Subcutaneous abdominal adipose tissue (tissue), 5 donors: ENCODE data around the gene KLHL4.
"Not testable (repeated sequence)": the region's sequence is repeated elsewhere in the genome, so short reads cannot be mapped to it uniquely, and the experiment has no call there.

Experiments
- H3K27ac ChIP-seq: one replicate; pipeline ENCODE4 v1.7.0; 2013; ENCODE audit warnings: low read depth, mild to moderate bottlenecking, inconsistent platforms, low read length, moderate library complexity
- H3K27me3 ChIP-seq, 5 donors: one replicate each; pipeline ENCODE4 v1.7.0; 2013; ENCODE audit warnings: low read length in 5 of 5, inconsistent platforms in 1 of 5; ENCODE audit not compliant: control insufficient read depth in 5 of 5, insufficient read depth in 4 of 5
- H3K36me3 ChIP-seq, 5 donors: one replicate each; pipeline ENCODE4 v1.7.0; 2013; ENCODE audit warnings: low read length in 5 of 5; ENCODE audit not compliant: control insufficient read depth in 5 of 5, insufficient read depth in 5 of 5
- H3K4me1 ChIP-seq, 5 donors: one replicate each; pipeline ENCODE4 v1.7.0; 2013; ENCODE audit warnings: low read length in 5 of 5, mild to moderate bottlenecking in 3 of 5, moderate library complexity in 1 of 5; ENCODE audit not compliant: control insufficient read depth in 5 of 5, insufficient read depth in 5 of 5
- H3K4me3 ChIP-seq, 5 donors: one replicate each; pipeline ENCODE4 v1.7.0; 2013; ENCODE audit warnings: low read length in 5 of 5, low read depth in 1 of 5
- H3K9ac ChIP-seq, 5 donors: one replicate each; pipeline ENCODE4 v1.7.0; 2013; ENCODE audit warnings: low read length in 5 of 5, mild to moderate bottlenecking in 4 of 5, moderate library complexity in 3 of 5
- H3K9me3 ChIP-seq, 5 donors: one replicate each; pipeline ENCODE4 v1.7.0; 2013; ENCODE audit warnings: low read length in 5 of 5; ENCODE audit not compliant: control insufficient read depth in 5 of 5
- donor health status: healthy.
- donor health status: healthy.
- donor health status: healthy.
- donor health status: healthy.
- donor health status: healthy.

The KLHL4 gene, protein sequence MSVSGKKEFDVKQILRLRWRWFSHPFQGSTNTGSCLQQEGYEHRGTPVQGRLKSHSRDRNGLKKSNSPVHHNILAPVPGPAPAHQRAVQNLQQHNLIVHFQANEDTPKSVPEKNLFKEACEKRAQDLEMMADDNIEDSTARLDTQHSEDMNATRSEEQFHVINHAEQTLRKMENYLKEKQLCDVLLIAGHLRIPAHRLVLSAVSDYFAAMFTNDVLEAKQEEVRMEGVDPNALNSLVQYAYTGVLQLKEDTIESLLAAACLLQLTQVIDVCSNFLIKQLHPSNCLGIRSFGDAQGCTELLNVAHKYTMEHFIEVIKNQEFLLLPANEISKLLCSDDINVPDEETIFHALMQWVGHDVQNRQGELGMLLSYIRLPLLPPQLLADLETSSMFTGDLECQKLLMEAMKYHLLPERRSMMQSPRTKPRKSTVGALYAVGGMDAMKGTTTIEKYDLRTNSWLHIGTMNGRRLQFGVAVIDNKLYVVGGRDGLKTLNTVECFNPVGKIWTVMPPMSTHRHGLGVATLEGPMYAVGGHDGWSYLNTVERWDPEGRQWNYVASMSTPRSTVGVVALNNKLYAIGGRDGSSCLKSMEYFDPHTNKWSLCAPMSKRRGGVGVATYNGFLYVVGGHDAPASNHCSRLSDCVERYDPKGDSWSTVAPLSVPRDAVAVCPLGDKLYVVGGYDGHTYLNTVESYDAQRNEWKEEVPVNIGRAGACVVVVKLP

DNA sequence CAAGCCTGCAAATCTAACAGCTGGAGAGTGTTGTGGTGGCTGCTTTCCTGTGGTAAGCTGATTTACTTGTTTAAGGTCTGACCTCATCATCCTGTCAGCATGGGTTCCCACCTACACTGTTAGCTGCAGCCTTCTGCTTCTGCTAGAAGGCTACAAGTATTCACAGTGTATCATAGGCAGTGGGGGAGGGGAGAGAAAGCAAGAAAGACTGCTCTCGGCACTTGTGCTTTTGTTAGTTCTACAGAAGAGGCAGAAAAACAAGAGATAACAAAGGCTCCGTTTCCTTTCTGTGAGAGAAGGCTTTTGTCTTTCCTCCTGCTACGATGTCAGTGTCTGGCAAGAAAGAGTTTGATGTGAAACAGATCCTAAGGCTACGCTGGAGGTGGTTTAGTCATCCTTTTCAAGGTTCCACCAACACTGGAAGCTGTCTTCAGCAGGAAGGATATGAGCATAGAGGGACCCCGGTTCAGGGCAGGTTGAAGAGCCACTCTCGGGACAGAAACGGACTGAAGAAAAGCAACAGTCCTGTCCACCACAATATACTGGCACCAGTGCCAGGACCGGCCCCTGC, at the start of gene KLHL4:
Gene KLHL4, plus strand, starts transcription at position 232 of the 571 bp plus-strand sequence. Its CDS starts 92 bp downstream, at position 324.
- Histone ChIP-seq H3K9ac (no peak within 1 kb of the TSS), H3K4me1 (no peaks in the 10 kb centered on the region), H3K9me3 (no peaks in the 10 kb centered on the region), H3K27ac (no peak within 1 kb of the TSS), H3K36me3 (no peaks in the 10 kb centered on the region), H3K4me3 (peak within 1 kb of the TSS in 4 of 5 donors; percentile 26 to 61 (median 36)), H3K27me3 (peaks cover 0 to 8% (median 3%) of the 10 kb centered on the region in 5 donors)

GRCh38 chrX:87468941-87469340, 48.7 kb upstream of the KLHL4 start:
- H3K27ac ChIP-seq: no peak overlapping the region
- H3K36me3 ChIP-seq: no peaks in the 10 kb centered on the region
- peaks cover 0 to 7% (median 1%) of the 10 kb centered on the region in 5 donors for H3K9me3 ChIP-seq
- H3K27me3 ChIP-seq: no peaks in the 10 kb centered on the region
- H3K4me3 ChIP-seq: no peak overlapping the region
- H3K4me1 ChIP-seq: no peaks in the 10 kb centered on the region
- no peak overlapping the region for H3K9ac ChIP-seq

DNA sequence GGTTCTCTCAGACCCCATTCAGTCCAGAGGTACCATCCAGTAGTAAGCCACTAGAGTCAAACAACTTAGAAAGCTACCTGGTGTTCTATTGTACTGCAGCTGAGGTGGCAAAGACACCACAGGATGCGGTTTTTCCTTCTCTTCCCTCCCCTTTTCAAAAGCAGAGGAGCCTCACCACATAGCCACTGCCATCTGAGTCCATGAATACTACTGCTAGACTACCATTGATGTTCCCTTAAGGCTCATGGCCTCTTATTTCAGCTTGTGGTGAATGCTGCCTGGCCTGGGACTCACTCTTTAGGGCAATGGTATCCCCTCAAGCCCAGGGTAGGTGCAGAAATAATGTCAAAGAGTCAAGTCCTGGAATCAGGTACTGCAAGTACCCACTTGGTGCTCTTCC, 41.8 kb upstream of the KLHL4 start:
- H3K27me3 ChIP-seq: no peaks in the 10 kb centered on the region
- no peak overlapping the region for H3K27ac ChIP-seq
- no peak overlapping the region for H3K9ac ChIP-seq

DNA sequence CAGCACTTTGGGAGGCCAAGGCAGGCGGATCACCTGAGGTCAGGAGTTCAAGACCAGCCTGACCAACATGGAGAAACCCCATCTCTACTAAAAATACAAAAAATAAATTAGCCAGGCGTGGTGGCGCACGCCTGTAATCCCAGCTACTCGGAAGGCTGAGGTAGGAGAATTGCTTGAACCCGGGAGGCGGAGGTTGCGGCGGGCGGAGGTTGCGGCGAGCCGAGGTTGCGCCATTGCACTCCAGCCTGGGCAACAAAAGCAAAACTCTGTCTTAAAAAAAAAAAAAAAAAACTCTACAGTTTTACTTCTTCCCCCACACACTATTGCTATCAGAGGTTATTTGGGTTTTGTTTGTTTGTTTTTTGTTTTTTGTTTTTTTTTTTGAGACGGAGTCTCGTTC, 38.9 kb upstream of the KLHL4 start:
- H3K4me3 ChIP-seq, H3K9ac ChIP-seq, H3K27me3 ChIP-seq, H3K9me3 ChIP-seq, H3K36me3 ChIP-seq, H3K27ac ChIP-seq, H3K4me1 ChIP-seq: not testable (repeated sequence)

More for the DNA sequence above, 41.8 kb upstream of the KLHL4 start:
- no peaks in the 10 kb centered on the region for H3K4me1 ChIP-seq
- no peaks in the 10 kb centered on the region for H3K36me3 ChIP-seq
- peaks cover 0 to 4% (median 3%) of the 10 kb centered on the region in 5 donors for H3K9me3 ChIP-seq
- H3K4me3 ChIP-seq: no peak overlapping the region

DNA sequence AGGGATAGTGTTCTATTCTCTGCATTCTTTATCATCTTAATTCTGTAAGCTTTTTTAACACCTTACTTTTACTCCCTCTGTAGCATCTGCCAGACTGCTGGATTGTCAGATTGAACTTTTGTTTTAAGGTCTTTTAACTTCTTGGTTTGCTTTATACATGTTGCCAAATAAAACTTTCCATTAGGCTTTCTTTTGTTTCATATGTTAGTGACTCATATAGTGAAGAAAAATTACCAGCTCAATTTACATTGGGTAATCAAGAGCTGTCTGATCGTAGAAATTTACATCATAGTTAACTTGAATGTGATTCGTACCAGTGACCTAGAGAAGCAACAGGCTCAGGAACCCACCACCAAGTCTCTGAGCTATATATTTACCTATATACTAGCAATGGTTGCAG, 28.5 kb upstream of the KLHL4 start:
- Histone ChIP-seq H3K9me3 (no peaks in the 10 kb centered on the region), H3K27me3 (no peaks in the 10 kb centered on the region), H3K4me1 (no peaks in the 10 kb centered on the region), H3K9ac (no peak overlapping the region), H3K27ac (no peak overlapping the region), H3K4me3 (no peak overlapping the region), H3K36me3 (no peaks in the 10 kb centered on the region)

- H3K9me3 ChIP-seq: no peaks in the 10 kb centered on the region
- H3K4me3 ChIP-seq: no peak overlapping the region
- no peak overlapping the region for H3K9ac ChIP-seq
- H3K27me3 ChIP-seq: peaks cover 0 to 8% (median 3%) of the 10 kb centered on the region in 5 donors
- no peak overlapping the region for H3K27ac ChIP-seq
- H3K4me1 ChIP-seq: no peaks in the 10 kb centered on the region
- no peaks in the 10 kb centered on the region for H3K36me3 ChIP-seq
These were observed 1.8 kb upstream of the KLHL4 start for GRCh38 chrX:87515836-87516235.

DNA sequence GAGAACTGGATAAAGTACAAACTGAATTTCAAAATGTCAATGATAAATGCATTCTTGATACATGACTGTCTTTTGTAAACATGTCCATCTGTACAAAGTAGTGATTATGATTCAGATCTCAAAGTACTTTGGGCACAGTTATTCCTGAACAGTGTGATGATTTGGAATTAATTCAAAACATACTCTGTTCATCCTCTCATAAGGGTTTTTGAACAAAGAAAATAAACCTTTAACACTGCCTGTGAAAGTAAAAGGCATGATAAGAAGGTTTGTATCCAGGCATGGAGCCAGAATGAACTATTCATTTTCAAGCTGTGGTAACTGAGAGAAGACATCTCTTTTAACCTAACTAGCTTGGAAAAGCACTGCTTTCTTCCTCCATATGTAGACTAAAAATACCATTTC, 883 bp upstream of the KLHL4 start:
- Histone ChIP-seq H3K9me3 (no peaks in the 10 kb centered on the region), H3K36me3 (no peaks in the 10 kb centered on the region), H3K27ac (no peak overlapping the region), H3K27me3 (peaks cover 0 to 8% (median 3%) of the 10 kb centered on the region in 5 donors), H3K4me1 (no peaks in the 10 kb centered on the region), H3K9ac (no peak overlapping the region), H3K4me3 (no peak overlapping the region)

- H3K27me3 ChIP-seq: peaks cover 0 to 8% (median 3%) of the 10 kb centered on the region in 5 donors
- H3K4me3 ChIP-seq: peak overlapping the region in 2 of 5 donors; percentile 25 to 32
- H3K9ac ChIP-seq: no peak overlapping the region
- no peak overlapping the region for H3K27ac ChIP-seq
- no peaks in the 10 kb centered on the region for H3K9me3 ChIP-seq
- no peaks in the 10 kb centered on the region for H3K4me1 ChIP-seq
- H3K36me3 ChIP-seq: no peaks in the 10 kb centered on the region
These were observed 902 bp downstream of the KLHL4 start for GRCh38 chrX:87518504-87518903.

- no peak overlapping the region for H3K27ac ChIP-seq
- H3K9ac ChIP-seq: no peak overlapping the region
- no peaks in the 10 kb centered on the region for H3K36me3 ChIP-seq
- H3K9me3 ChIP-seq: peaks cover 0 to 3% (median 0%) of the 10 kb centered on the region in 5 donors
- no peak overlapping the region for H3K4me3 ChIP-seq
- H3K27me3 ChIP-seq: peaks cover 0 to 2% (median 0%) of the 10 kb centered on the region in 5 donors
- H3K4me1 ChIP-seq: no peaks in the 10 kb centered on the region
These were observed 8.2 kb downstream of the KLHL4 start for GRCh38 chrX:87525771-87526229.

DNA sequence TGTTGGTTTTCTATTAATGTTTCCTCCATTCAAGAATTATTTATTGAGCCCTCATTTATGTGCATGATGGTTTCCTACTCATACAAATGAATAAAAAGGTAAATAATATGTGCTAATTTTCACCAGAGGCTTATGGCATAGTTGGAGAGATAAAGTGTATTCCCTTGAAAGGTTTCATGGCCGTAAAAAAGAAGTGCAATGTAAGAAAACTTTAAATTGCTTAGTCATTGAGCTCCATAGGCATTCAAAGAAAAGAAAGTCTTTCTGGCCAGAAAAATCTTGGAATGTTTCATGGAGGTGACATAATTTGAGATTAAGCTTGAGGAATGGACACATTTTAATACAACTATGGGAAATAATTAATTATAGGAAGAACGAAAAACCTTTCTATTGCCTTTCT, 8.7 kb downstream of the KLHL4 start:
- peaks cover 0 to 2% (median 0%) of the 10 kb centered on the region in 5 donors for H3K27me3 ChIP-seq
- H3K9ac ChIP-seq: no peak overlapping the region
- no peaks in the 10 kb centered on the region for H3K36me3 ChIP-seq
- no peak overlapping the region for H3K27ac ChIP-seq
- peaks cover 0 to 3% (median 0%) of the 10 kb centered on the region in 5 donors for H3K9me3 ChIP-seq
- no peak overlapping the region for H3K4me3 ChIP-seq
- no peaks in the 10 kb centered on the region for H3K4me1 ChIP-seq
